GM13977 (cell line): ENCODE data around the gene DNAJC27.

Source experiments
- DNase-seq: peaks from one replicate; pipeline ENCODE4 v3.0.0; 2012; ENCODE audit warnings: low spot score
- in situ Hi-C: fragments of 300-500 bp; cut with MboI; formaldehyde crosslinking; loops from one replicate; pipeline ENCODE4 v1.12.0; 2022; ENCODE audit warnings: low sequenced_read_pairs, low pct_unique_long_range_greater_than_20kb, mixed read lengths, inconsistent platforms; ENCODE audit not compliant: unreplicated experiment
- TF ChIP-seq, protein P1 (sequence below): IDR thresholded peaks from 2 replicates; pipeline ENCODE4 v1.5.1; 2012; ENCODE audit warnings: mild to moderate bottlenecking, control low read depth; ENCODE audit not compliant: insufficient read depth; ENCODE audit errors: extremely low read depth, missing control alignments

Gene DNAJC27

DNA sequence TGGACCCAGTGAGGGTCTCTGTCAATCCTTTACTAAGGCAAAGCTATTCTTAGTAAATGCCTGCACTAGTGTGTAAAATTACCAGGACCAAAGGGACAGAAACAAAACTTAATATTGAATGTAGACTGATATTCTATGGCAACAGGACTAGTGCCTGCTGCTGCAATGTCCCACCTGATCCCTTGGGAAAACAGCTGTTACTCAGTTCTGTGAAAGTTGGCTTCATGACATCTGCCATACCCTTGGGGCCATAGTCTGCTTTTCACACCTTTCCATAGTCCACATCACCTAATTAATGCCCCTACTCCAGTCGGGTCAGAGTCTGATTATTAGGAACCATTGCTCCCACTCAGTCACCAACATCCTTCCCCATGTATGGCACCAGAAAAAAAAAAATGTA, 14.5 kb downstream of the DNAJC27 start:
- DNase-seq, result no peak
- in situ Hi-C loops, result no loop called here
- TF ChIP-seq, protein P1, sequence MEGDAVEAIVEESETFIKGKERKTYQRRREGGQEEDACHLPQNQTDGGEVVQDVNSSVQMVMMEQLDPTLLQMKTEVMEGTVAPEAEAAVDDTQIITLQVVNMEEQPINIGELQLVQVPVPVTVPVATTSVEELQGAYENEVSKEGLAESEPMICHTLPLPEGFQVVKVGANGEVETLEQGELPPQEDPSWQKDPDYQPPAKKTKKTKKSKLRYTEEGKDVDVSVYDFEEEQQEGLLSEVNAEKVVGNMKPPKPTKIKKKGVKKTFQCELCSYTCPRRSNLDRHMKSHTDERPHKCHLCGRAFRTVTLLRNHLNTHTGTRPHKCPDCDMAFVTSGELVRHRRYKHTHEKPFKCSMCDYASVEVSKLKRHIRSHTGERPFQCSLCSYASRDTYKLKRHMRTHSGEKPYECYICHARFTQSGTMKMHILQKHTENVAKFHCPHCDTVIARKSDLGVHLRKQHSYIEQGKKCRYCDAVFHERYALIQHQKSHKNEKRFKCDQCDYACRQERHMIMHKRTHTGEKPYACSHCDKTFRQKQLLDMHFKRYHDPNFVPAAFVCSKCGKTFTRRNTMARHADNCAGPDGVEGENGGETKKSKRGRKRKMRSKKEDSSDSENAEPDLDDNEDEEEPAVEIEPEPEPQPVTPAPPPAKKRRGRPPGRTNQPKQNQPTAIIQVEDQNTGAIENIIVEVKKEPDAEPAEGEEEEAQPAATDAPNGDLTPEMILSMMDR, result no peak

DNA sequence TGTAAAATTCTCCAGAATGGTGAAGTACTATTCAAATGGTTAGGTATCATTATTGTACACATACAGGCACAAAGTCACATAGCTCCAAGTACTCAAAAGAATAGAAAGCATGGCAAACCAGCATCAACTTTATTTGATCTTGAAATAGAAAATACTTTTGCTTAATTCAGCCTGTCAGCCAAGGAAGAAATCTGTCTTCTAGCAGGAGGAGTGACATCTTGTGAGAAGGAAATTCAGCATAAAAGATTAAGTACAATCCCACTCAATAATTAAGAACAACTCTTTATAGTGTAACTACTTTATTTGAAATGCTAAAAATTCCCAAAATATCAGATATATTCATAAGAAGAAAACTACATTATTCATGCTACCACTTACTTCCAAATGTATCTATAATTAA, 15.8 kb downstream of the DNAJC27 start:
- TF ChIP-seq, protein P1, result no peak
- DNase-seq, result no peak
- in situ Hi-C loops, result no loop called here

- TF ChIP-seq, protein P1, result no peak
- DNase-seq, result no peak
- in situ Hi-C loops, result no loop called here
Measured at GRCh38 chr2:24955232-24955631, 16.5 kb downstream of the DNAJC27 start.

DNA sequence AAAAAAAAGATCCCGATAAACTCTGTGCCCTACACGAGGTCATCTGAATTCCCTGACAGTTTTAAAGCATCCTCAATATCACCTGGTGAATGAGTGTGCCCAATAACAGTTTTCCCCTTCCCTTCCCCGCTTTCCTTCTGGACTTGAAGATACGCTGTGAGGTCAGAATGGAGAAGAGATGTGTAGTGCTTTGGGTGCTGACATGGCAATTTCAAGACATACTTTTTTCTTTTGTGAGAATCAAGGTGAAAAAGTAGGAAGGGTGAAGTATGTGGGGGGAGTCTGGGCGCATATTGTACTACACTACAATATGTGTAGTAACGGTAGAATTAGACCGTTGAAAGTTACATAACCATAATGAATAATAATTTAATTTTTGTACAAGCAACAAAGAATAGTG, 21.7 kb downstream of the DNAJC27 start:
- TF ChIP-seq, protein P1, result no peak
- no peak for DNase-seq
- in situ Hi-C loops, result no loop called here

DNA sequence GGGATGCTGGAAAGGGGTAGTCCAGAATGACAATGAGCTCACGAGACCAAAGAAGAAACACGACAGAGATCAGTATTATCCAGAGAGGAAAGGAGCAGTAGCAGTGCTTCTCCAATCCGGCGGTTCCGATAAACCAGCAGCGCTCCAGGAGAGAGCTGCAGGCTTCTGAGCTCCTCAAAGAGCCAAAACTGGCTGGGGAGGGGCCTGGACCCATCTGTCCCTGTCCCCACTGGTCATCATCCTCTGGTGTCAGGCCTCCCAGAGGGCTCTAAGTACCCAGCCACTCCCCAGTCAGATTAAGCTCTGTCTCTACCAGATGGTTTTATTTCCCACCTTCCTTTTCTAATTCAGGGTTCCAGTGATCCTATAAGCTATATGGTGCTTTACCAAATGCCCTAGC, 23.2 kb downstream of the DNAJC27 start:
- in situ Hi-C loops, result no loop called here
- TF ChIP-seq, protein P1, result no peak
- no peak for DNase-seq

DNA sequence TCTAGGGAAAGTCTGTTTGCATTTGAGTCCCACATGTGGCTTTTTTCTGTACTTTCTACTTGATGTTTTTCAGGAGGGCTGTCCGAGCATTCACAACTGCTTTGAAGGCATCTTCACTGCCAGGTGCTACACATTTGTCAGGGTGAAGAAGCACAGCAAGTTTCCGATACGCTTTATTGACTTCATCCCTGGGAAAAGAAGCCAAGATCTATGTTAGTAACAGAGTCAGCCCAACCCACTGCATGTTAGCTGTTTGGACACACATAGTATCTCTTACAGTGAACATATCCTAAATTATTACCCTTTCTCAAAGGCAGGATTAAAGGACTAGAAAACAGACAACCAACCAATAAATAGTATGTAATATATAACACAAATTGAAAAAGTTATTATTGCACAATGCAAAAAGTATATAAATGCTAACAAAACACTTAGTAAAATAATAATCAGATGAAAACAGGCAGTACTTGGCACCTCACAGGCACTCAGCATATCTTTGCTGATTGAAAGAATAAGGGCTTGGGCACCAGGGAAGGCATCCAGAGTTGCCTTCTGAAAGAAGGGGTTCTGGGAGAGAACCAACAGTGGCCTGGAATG, 24.1 kb downstream of the DNAJC27 start:
- in situ Hi-C loops, result no loop called here
- TF ChIP-seq, protein P1, result no peak
- DNase-seq, result no peak

DNA sequence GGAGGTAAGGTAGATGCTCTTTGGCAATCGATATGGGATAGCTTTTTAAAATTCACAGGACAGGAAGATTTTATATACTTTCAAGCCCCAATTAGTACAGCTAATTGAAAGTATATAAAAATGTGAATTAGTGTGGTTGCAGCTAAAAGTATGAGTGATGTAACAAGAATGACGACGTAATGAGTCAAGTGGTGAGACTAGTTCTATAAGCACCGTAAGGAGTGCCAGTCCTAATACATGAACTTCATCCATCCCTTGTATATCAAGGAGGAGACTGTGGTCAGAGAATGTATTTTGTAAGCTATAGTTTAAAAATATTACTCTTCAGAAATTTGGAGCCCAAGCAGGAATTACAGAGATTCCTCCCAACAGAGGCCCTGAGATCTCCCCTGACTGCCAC, 25.8 kb downstream of the DNAJC27 start:
- DNase-seq, result no peak
- in situ Hi-C loops, result no loop called here
- TF ChIP-seq, protein P1, result no peak
